ENCODE measurements around the gene CDH13. TPM values are rescaled to one million over a fixed set of nuclear protein-coding genes. Genes with fewer than 3 reads are reported as not detected.

Gene CDH13
- total and polyA plus RNA-seq, 2 experiments from 2014 or later, result 2.9 to 4.8 TPM

DNA sequence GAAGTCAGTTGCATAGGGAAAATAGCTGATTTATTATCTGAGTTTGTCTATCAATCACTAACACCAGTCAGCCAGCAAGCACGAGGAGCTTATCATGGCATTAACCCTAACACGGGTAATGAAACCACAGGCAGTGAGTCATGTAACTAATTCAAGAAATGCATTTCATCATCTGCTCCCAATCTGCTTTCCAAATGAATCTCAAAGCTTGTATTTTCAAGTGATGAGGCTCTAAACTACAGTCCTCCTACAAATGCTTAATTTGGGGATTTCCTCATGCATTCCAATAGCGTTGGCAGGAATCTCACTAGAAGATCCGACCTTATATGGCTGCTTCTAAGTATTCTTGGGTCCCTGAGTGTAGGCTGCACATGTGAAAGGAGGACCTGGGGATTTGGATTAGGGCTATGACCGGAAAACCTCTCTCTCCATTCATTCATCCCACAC, 1062.6 kb downstream of the CDH13 start:
- DNase-seq (ENCODE audit: low read depth in 1 of 2, low spot score in 1 of 2), result peak; percentile 10 to 96
- Histone ChIP-seq H3K36me3 (no peaks in the 10 kb centered on the region), H3K27me3 (peaks cover 5% of the 10 kb centered on the region), H3K4me1 (ENCODE audit: low read depth) (no peaks in the 10 kb centered on the region), H3K27ac (no peak overlapping the region), H3K9me3 (ENCODE audit: low read depth) (no peaks in the 10 kb centered on the region), H3K4me3 (no peak overlapping the region)
- TF ChIP-seq, protein P1, sequence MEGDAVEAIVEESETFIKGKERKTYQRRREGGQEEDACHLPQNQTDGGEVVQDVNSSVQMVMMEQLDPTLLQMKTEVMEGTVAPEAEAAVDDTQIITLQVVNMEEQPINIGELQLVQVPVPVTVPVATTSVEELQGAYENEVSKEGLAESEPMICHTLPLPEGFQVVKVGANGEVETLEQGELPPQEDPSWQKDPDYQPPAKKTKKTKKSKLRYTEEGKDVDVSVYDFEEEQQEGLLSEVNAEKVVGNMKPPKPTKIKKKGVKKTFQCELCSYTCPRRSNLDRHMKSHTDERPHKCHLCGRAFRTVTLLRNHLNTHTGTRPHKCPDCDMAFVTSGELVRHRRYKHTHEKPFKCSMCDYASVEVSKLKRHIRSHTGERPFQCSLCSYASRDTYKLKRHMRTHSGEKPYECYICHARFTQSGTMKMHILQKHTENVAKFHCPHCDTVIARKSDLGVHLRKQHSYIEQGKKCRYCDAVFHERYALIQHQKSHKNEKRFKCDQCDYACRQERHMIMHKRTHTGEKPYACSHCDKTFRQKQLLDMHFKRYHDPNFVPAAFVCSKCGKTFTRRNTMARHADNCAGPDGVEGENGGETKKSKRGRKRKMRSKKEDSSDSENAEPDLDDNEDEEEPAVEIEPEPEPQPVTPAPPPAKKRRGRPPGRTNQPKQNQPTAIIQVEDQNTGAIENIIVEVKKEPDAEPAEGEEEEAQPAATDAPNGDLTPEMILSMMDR (IDR thresholded peaks at IDR 0.05; ENCODE audit: low read depth, low read length), result no peak

DNA sequence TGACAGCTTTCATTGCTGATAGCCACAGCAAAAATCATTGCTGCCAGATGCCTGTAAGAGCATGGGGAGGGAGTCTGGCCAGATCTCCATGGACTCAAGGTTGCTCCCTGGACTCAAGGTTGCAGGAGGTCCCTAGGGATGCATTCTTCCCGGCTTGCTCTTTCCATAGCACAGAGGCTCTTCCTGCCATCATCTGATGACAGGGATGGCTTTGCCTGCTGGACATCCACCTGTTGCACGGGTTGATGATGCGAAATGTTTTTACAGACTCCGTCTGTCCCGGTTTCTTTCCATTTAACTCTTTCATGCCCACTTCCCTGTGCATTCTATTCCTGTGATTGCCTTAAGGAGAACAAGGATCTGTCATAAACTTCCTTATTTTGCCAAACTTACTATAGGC, 1065.5 kb downstream of the CDH13 start:
- DNase-seq (ENCODE audit: low read depth in 1 of 2, low spot score in 1 of 2), result peak in 1 of 2 donors; percentile 8
- TF ChIP-seq, protein P1 (IDR thresholded peaks at IDR 0.05; ENCODE audit: low read depth, low read length), result no peak

DNA sequence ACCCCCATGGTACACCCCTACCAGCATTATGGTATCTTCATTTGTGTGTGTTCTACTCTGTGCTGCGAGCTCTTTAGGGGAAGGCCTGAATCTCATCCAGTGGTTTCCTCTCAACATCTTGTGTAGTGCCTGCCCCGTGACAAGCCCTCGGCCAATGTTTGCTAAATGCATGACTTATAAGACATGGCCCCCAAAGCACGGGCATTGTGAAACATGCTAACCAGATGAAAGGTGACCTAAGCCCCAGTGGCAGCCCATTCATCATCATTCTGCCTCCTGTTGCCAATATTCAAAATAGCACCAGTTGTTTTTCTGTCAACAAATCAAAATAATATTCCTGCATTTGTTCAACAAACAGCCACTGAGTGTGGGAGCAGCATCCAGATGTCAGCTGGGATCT, 1072.2 kb downstream of the CDH13 start:
- Histone ChIP-seq H3K4me1 (ENCODE audit: low read depth) (no peaks in the 10 kb centered on the region), H3K4me3 (no peak overlapping the region), H3K36me3 (no peaks in the 10 kb centered on the region), H3K27me3 (peaks cover 4% of the 10 kb centered on the region), H3K9me3 (ENCODE audit: low read depth) (no peaks in the 10 kb centered on the region), H3K27ac (no peak overlapping the region)
- TF ChIP-seq, protein P1 (IDR thresholded peaks at IDR 0.05; ENCODE audit: low read depth, low read length), result no peak
- no peak for DNase-seq (ENCODE audit: low read depth in 1 of 2, low spot score in 1 of 2)

More for the DNA sequence above, 1065.5 kb downstream of the CDH13 start:
- H3K4me3 ChIP-seq, result no peak overlapping the region
- no peak overlapping the region for H3K27ac ChIP-seq
- peaks cover 7% of the 10 kb centered on the region for H3K27me3 ChIP-seq
- no peaks in the 10 kb centered on the region for H3K36me3 ChIP-seq
- H3K4me1 ChIP-seq (ENCODE audit: low read depth), result no peaks in the 10 kb centered on the region
- H3K9me3 ChIP-seq (ENCODE audit: low read depth), result no peaks in the 10 kb centered on the region

DNA sequence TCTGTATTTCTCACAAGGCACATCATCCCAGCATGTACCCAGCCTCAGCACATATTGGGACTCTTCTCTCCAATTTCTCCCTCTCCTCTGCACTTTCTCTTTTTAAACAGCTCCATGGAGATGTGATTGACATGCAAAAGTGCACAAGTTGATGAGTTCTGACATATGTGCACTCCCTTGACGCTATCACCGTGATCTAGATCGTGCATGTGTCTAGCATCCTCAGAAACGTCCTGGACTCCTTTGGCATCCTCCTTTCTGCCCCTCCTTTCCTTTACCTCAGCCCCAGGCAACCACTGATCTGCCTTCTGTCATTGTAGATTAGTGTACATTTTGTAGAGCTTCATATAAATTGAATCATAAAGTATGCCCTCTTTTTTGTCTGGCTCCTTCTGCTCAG, 1073.0 kb downstream of the CDH13 start:
- Histone ChIP-seq H3K27ac (no peak overlapping the region), H3K4me3 (no peak overlapping the region), H3K27me3 (no peaks in the 10 kb centered on the region), H3K4me1 (ENCODE audit: low read depth) (no peaks in the 10 kb centered on the region), H3K36me3 (no peaks in the 10 kb centered on the region), H3K9me3 (ENCODE audit: low read depth) (no peaks in the 10 kb centered on the region)
- DNase-seq (ENCODE audit: low read depth in 1 of 2, low spot score in 1 of 2), result no peak
- TF ChIP-seq, protein P1 (IDR thresholded peaks at IDR 0.05; ENCODE audit: low read depth, low read length), result no peak

DNA sequence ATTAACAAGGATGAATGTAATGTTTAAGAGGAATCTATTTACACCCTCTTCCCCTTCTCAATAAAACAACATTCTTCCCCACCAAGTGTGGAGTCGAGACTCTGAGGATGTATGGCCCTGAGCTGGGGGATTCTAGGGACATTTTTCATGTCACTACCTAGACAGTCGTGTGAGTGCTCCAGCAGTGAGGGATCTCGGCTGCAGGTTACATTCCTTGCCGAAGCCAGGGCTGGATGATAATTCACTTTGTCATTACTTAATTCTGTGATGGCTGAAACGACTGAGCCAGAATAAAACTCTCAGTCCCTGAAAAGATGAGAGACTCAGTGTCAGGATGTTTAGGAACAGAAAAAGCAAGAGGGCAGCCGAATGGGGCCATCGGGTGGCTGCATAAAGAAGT, 1074.1 kb downstream of the CDH13 start:
- Histone ChIP-seq H3K9me3 (ENCODE audit: low read depth) (no peaks in the 10 kb centered on the region), H3K4me3 (no peak overlapping the region), H3K27ac (no peak overlapping the region), H3K36me3 (no peaks in the 10 kb centered on the region), H3K4me1 (ENCODE audit: low read depth) (no peaks in the 10 kb centered on the region), H3K27me3 (no peaks in the 10 kb centered on the region)
- no peak for DNase-seq (ENCODE audit: low read depth in 1 of 2, low spot score in 1 of 2)
- TF ChIP-seq, protein P1 (IDR thresholded peaks at IDR 0.05; ENCODE audit: low read depth, low read length), result no peak

DNA sequence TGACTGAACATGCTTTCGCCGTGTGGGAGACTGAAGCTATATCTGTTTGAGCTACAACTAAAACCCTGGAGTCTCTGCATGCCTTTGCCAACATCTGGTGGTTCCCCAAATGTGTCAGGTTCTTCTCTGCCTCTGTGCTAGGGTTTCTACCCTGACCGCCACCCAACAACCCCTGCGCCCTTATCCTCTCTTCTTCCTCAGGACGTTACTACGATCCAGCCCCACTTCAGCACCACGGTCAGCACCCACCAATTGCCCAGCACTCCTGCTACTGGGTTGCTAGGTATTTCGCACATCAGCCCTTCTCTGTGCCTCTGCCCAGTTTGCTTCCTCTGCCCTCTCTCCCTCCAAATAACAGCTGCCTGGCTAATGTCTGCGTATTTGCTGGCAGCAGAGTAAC, 1074.7 kb downstream of the CDH13 start:
- no peaks in the 10 kb centered on the region for H3K27me3 ChIP-seq
- no peaks in the 10 kb centered on the region for H3K9me3 ChIP-seq (ENCODE audit: low read depth)
- H3K4me3 ChIP-seq, result no peak overlapping the region
- H3K27ac ChIP-seq, result no peak overlapping the region
- H3K36me3 ChIP-seq, result no peaks in the 10 kb centered on the region
- DNase-seq (ENCODE audit: low read depth in 1 of 2, low spot score in 1 of 2), result peak; percentile 64 to 89
- H3K4me1 ChIP-seq (ENCODE audit: low read depth), result no peaks in the 10 kb centered on the region
- TF ChIP-seq, protein P1 (IDR thresholded peaks at IDR 0.05; ENCODE audit: low read depth, low read length), result no peak

Measured in cardiac muscle cell (in vitro differentiated cells and primary cell).